T-helper 2 cell treated with Interferon-gamma antibody and Interleukin-4, amounts not matched to agents 5 μg/mL and 100 μg/mL, for 36 hours (primary cell): ENCODE data around the gene RAB5IF.

Experiments used
- DNase-seq: peaks from one replicate; pipeline ENCODE4 v3.0.0; 2021; ENCODE audit warnings: low spot score
- H3K27ac Mint-ChIP-seq: one replicate; pipeline ENCODE4 v1.8.0; 2021; ENCODE audit warnings: mild to moderate bottlenecking, mixed read lengths
- H3K27me3 Mint-ChIP-seq: one replicate; pipeline ENCODE4 v1.8.0; 2021; ENCODE audit warnings: low read depth, mixed read lengths
- H3K36me3 Mint-ChIP-seq: one replicate; pipeline ENCODE4 v1.8.0; 2021; ENCODE audit warnings: low read depth, mixed read lengths
- H3K4me1 Mint-ChIP-seq: one replicate; pipeline ENCODE4 v1.8.0; 2021; ENCODE audit warnings: low read depth, mixed read lengths
- H3K4me3 Mint-ChIP-seq: one replicate; pipeline ENCODE4 v1.8.0; 2022; ENCODE audit warnings: mild to moderate bottlenecking, moderate library complexity, mixed read lengths
- H3K9me3 Mint-ChIP-seq: one replicate; pipeline ENCODE4 v1.8.0; 2021; ENCODE audit warnings: mixed read lengths

The RAB5IF gene

DNA sequence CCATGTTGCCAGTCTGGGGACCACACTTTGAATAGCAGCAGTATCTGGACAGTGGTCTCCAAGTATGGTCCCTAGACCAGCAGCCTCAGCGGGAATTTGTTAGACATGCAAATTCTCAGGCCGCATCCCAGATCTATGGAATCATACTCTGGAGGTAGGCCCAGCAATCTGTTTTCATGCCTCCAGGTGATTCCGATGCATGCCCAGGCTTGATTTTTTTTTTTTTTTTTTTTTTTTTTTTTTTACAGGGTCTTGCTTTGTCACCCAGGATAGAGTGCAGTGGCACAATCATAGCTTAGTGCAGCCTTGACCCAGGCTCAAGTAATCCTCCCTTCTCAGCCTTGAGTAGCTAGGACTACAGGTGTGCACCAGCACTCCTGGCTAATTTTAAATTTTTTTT lies 41.1 kb downstream of the RAB5IF start:
- Mint-ChIP-seq H3K9me3 (no peaks in the 10 kb centered on the region), H3K4me3 (peak overlapping the region; percentile 99), H3K27me3 (no peaks in the 10 kb centered on the region), H3K27ac (peak overlapping the region; percentile 97), H3K4me1 (peaks cover 35% of the 10 kb centered on the region), H3K36me3 (peaks cover 27% of the 10 kb centered on the region)
- DNase-seq: no peak

GRCh38 chr20:36647196-36648121 lies 41.9 kb downstream of the RAB5IF start:
- Mint-ChIP-seq H3K4me3 (peak overlapping the region; percentile 53), H3K36me3 (peaks cover 21% of the 10 kb centered on the region), H3K4me1 (peaks cover 31% of the 10 kb centered on the region), H3K27ac (peak overlapping the region; percentile 69), H3K9me3 (no peaks in the 10 kb centered on the region), H3K27me3 (no peaks in the 10 kb centered on the region)
- DNase-seq: no peak

GRCh38 chr20:36653456-36653855 lies 47.9 kb downstream of the RAB5IF start:
- H3K27ac Mint-ChIP-seq: no peak overlapping the region
- H3K4me3 Mint-ChIP-seq: no peak overlapping the region
- no peaks in the 10 kb centered on the region for H3K9me3 Mint-ChIP-seq
- H3K27me3 Mint-ChIP-seq: no peaks in the 10 kb centered on the region
- peaks cover 19% of the 10 kb centered on the region for H3K36me3 Mint-ChIP-seq
- no peak for DNase-seq
- H3K4me1 Mint-ChIP-seq: peaks cover 16% of the 10 kb centered on the region

- Mint-ChIP-seq H3K4me3 (no peak overlapping the region), H3K27ac (no peak overlapping the region), H3K36me3 (peaks cover 23% of the 10 kb centered on the region), H3K27me3 (no peaks in the 10 kb centered on the region), H3K4me1 (peaks cover 22% of the 10 kb centered on the region), H3K9me3 (no peaks in the 10 kb centered on the region)
- DNase-seq: no peak
Measured at GRCh38 chr20:36654506-36654905, 48.9 kb downstream of the RAB5IF start.

DNA sequence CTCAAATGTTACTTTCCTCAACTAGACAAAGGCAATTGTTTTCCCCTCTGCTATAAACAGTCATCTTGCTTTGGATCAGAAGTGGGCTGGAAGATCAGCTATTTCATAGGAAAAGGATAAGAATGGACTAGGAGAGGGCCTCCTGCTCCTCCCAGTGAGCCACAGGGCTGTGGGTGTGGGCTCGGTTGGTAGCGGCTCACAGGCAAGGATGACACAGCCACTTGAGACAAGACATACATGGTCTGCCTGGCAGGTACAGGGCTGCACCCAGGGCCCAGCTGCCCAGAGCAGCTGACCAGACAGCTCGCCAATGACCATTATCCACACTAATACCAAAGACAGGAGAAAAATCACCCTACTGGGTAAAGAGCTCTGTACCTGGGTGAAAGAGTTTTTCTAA lies 49.4 kb downstream of the RAB5IF start:
- Mint-ChIP-seq H3K27ac (no peak overlapping the region), H3K9me3 (no peaks in the 10 kb centered on the region), H3K27me3 (no peaks in the 10 kb centered on the region), H3K36me3 (peaks cover 23% of the 10 kb centered on the region), H3K4me3 (no peak overlapping the region), H3K4me1 (peaks cover 22% of the 10 kb centered on the region)
- no peak for DNase-seq

- Mint-ChIP-seq H3K9me3 (no peaks in the 10 kb centered on the region), H3K36me3 (peaks cover 26% of the 10 kb centered on the region), H3K27me3 (no peaks in the 10 kb centered on the region), H3K4me1 (peaks cover 26% of the 10 kb centered on the region), H3K27ac (no peak overlapping the region), H3K4me3 (no peak overlapping the region)
- no peak for DNase-seq
Measured at GRCh38 chr20:36656733-36657132, 51.2 kb downstream of the RAB5IF start.

- H3K36me3 Mint-ChIP-seq: peaks cover 23% of the 10 kb centered on the region
- H3K4me3 Mint-ChIP-seq: peak overlapping the region; percentile 75
- H3K27me3 Mint-ChIP-seq: no peaks in the 10 kb centered on the region
- DNase-seq: no peak
- peaks cover 26% of the 10 kb centered on the region for H3K4me1 Mint-ChIP-seq
- H3K9me3 Mint-ChIP-seq: no peaks in the 10 kb centered on the region
- peak overlapping the region; percentile 85 for H3K27ac Mint-ChIP-seq
Measured at GRCh38 chr20:36658300-36658699, 52.7 kb downstream of the RAB5IF start.
